Neural progenitor cell (in vitro differentiated cells): ENCODE results near the gene CCDC18. TPM values are rescaled to one million over a fixed set of nuclear protein-coding genes. Genes with fewer than 3 reads are reported as not detected.
"Not testable (repeated sequence)": the region's sequence is repeated elsewhere in the genome, so short reads cannot be mapped to it uniquely, and the experiment has no call there.

Source experiments
- DNase-seq: peaks from one replicate; pipeline ENCODE4 v3.0.0-alpha.2; 2016; ENCODE audit warnings: low spot score
- H2AFZ ChIP-seq: fragments of 200-600 bp; sonication (generic); replicated peaks from 2 replicates; pipeline ENCODE4 v1.6.1; 2016; ENCODE audit warnings: antibody characterized with exemption
- H3F3A ChIP-seq: fragments of 200-600 bp; sonication (generic); 2 replicates; pipeline ENCODE4 v1.6.1; 2016; ENCODE audit warnings: antibody characterized with exemption, low read depth
- H3K27ac ChIP-seq: fragments of 200-600 bp; sonication (generic); 2 replicates; pipeline ENCODE4 v1.5.1; 2016; ENCODE audit warnings: mild to moderate bottlenecking
- H3K27me3 ChIP-seq: fragments of 200-600 bp; sonication (generic); 2 replicates; pipeline ENCODE4 v1.6.1; 2016; ENCODE audit warnings: mild to moderate bottlenecking, moderate library complexity
- H3K36me3 ChIP-seq: fragments of 200-600 bp; sonication (generic); 2 replicates; pipeline ENCODE4 v1.5.1; 2016
- H3K4me1 ChIP-seq: fragments of 200-600 bp; sonication (generic); 2 replicates; pipeline ENCODE4 v1.6.1; 2016; ENCODE audit warnings: mixed run types
- H3K4me2 ChIP-seq: fragments of 200-600 bp; sonication (generic); 2 replicates; pipeline ENCODE4 v1.6.1; 2016
- H3K4me3 ChIP-seq: fragments of 200-600 bp; sonication (generic); 2 replicates; pipeline ENCODE4 v1.5.1; 2016
- H3K79me2 ChIP-seq: fragments of 200-600 bp; sonication (generic); 2 replicates; pipeline ENCODE4 v1.6.1; 2016; ENCODE audit warnings: low read depth
- H3K9ac ChIP-seq: fragments of 200-600 bp; sonication (generic); 2 replicates; pipeline ENCODE4 v1.6.1; 2016
- H3K9me3 ChIP-seq: fragments of 200-600 bp; sonication (generic); 2 replicates; pipeline ENCODE4 v1.5.1; 2016; ENCODE audit warnings: low read depth
- H4K20me1 ChIP-seq: fragments of 200-600 bp; sonication (generic); 2 replicates; pipeline ENCODE4 v1.6.1; 2016; ENCODE audit warnings: low read depth
- H3K27ac Mint-ChIP-seq: 3 replicates; pipeline ENCODE4 v1.8.0; 2021; ENCODE audit warnings: mixed read lengths
- H3K27me3 Mint-ChIP-seq: 2 replicates; pipeline ENCODE4 v1.8.0; 2022; ENCODE audit warnings: low read depth, mild to moderate bottlenecking, inconsistent platforms, moderate library complexity, mixed read lengths; ENCODE audit not compliant: insufficient read depth
- H3K36me3 Mint-ChIP-seq: 3 replicates; pipeline ENCODE4 v1.8.0; 2021; ENCODE audit warnings: mixed read lengths
- H3K4me1 Mint-ChIP-seq: 3 replicates; pipeline ENCODE4 v1.8.0; 2021; ENCODE audit warnings: mixed read lengths
- H3K4me3 Mint-ChIP-seq: 3 replicates; pipeline ENCODE4 v1.8.0; 2021; ENCODE audit warnings: mild to moderate bottlenecking, moderate library complexity, mixed read lengths
- H3K9me3 Mint-ChIP-seq: 3 replicates; pipeline ENCODE4 v1.8.0; 2020; ENCODE audit warnings: mixed read lengths
- CTCF ChIP-seq: fragments of 200-600 bp; sonication (generic); IDR thresholded peaks from 2 replicates; pipeline ENCODE4 v1.5.1; 2017; ENCODE audit warnings: antibody characterized with exemption, mild to moderate bottlenecking
- EZH2 ChIP-seq: fragments of 200-600 bp; sonication (generic); IDR thresholded peaks from 2 replicates; pipeline ENCODE4 v1.6.1; 2017; ENCODE audit warnings: antibody characterized with exemption, mild to moderate bottlenecking, moderate library complexity
- EZH2phosphoT487 ChIP-seq: fragments of 200-600 bp; sonication (generic); IDR thresholded peaks from 2 replicates; pipeline ENCODE4 v1.6.1; 2017; ENCODE audit warnings: antibody characterized with exemption
- total RNA-seq: library from RNA; depleted of rRNA; stranded (reverse); fragments of >200 nt; gene quantifications from 2 replicates; pipeline ENCODE4 v1.2.3, GENCODE V29; 2015; ENCODE audit warnings: low replicate concordance

The CCDC18 gene
- total RNA-seq, 1 donor from 2014 or later: 54.4 TPM

GRCh38 chr1:93164816-93165215, 15.7 kb upstream of the CCDC18 start:
- Mint-ChIP-seq H3K36me3 (peaks cover 41% of the 10 kb centered on the region), H3K9me3 (peaks cover 34% of the 10 kb centered on the region), H3K27me3 (no peaks in the 10 kb centered on the region), H3K4me1 (no peaks in the 10 kb centered on the region), H3K4me3 (no peak overlapping the region), H3K27ac (no peak overlapping the region)
- H2AFZ ChIP-seq: no peak overlapping the region
- no peaks in the 10 kb centered on the region for H4K20me1 ChIP-seq
- no peaks in the 10 kb centered on the region for H3F3A ChIP-seq
- TF ChIP-seq CTCF: no peak
- no peak for TF ChIP-seq EZH2
- TF ChIP-seq EZH2phosphoT487: no peak
- no peak overlapping the region for H3K9ac ChIP-seq
- H3K4me3 ChIP-seq: no peak overlapping the region
- no peak overlapping the region for H3K4me2 ChIP-seq
- H3K4me1 ChIP-seq: no peaks in the 10 kb centered on the region
- H3K36me3 ChIP-seq: peaks cover 5% of the 10 kb centered on the region
- H3K79me2 ChIP-seq: peaks cover 39% of the 10 kb centered on the region
- H3K9me3 ChIP-seq: no peaks in the 10 kb centered on the region
- no peak overlapping the region for H3K27ac ChIP-seq
- DNase-seq: no peak
- H3K27me3 ChIP-seq: no peaks in the 10 kb centered on the region

- not testable (repeated sequence) for H3K27ac ChIP-seq, H3K36me3 ChIP-seq, H4K20me1 ChIP-seq, H3K27ac Mint-ChIP-seq, H3K4me1 ChIP-seq, H3K9me3 ChIP-seq, H3K27me3 Mint-ChIP-seq, H3K9ac ChIP-seq, H3K4me3 ChIP-seq, DNase-seq, H2AFZ ChIP-seq, H3K27me3 ChIP-seq, H3K4me1 Mint-ChIP-seq, H3F3A ChIP-seq, H3K4me2 ChIP-seq, H3K4me3 Mint-ChIP-seq
- Mint-ChIP-seq H3K9me3 (peaks cover 35% of the 10 kb centered on the region), H3K36me3 (peaks cover 44% of the 10 kb centered on the region)
- H3K79me2 ChIP-seq: peaks cover 49% of the 10 kb centered on the region
Observed at GRCh38 chr1:93165895-93166294, 14.6 kb upstream of the CCDC18 start.

GRCh38 chr1:93167006-93167405, 13.5 kb upstream of the CCDC18 start:
- H3K4me3 ChIP-seq: no peak overlapping the region
- no peaks in the 10 kb centered on the region for H4K20me1 ChIP-seq
- no peak overlapping the region for H3K4me3 Mint-ChIP-seq
- H3K27me3 Mint-ChIP-seq: no peaks in the 10 kb centered on the region
- H3K4me2 ChIP-seq: no peak overlapping the region
- peaks cover 49% of the 10 kb centered on the region for H3K79me2 ChIP-seq
- H3K27me3 ChIP-seq: no peaks in the 10 kb centered on the region
- TF ChIP-seq EZH2phosphoT487: no peak
- no peak for TF ChIP-seq EZH2
- no peak for TF ChIP-seq CTCF
- no peak for DNase-seq
- peaks cover 39% of the 10 kb centered on the region for H3K9me3 Mint-ChIP-seq
- no peak overlapping the region for H3K9ac ChIP-seq
- no peak overlapping the region for H2AFZ ChIP-seq
- no peak overlapping the region for H3K27ac ChIP-seq
- H3F3A ChIP-seq: no peaks in the 10 kb centered on the region
- peaks cover 48% of the 10 kb centered on the region for H3K36me3 Mint-ChIP-seq
- H3K27ac Mint-ChIP-seq: no peak overlapping the region
- no peaks in the 10 kb centered on the region for H3K4me1 ChIP-seq
- H3K36me3 ChIP-seq: peaks cover 5% of the 10 kb centered on the region
- H3K9me3 ChIP-seq: no peaks in the 10 kb centered on the region
- peaks cover 4% of the 10 kb centered on the region for H3K4me1 Mint-ChIP-seq

- not testable (repeated sequence) for DNase-seq, H3F3A ChIP-seq, H3K4me2 ChIP-seq, H3K27ac ChIP-seq, H3K27ac Mint-ChIP-seq, H2AFZ ChIP-seq, H3K9me3 ChIP-seq, H3K9ac ChIP-seq, H3K4me3 ChIP-seq, H3K27me3 Mint-ChIP-seq, H3K27me3 ChIP-seq, H3K36me3 ChIP-seq, H4K20me1 ChIP-seq, H3K4me1 Mint-ChIP-seq, H3K4me3 Mint-ChIP-seq, H3K4me1 ChIP-seq
- peaks cover 39% of the 10 kb centered on the region for H3K9me3 Mint-ChIP-seq
- peaks cover 51% of the 10 kb centered on the region for H3K36me3 Mint-ChIP-seq
- H3K79me2 ChIP-seq: peaks cover 80% of the 10 kb centered on the region
Observed at GRCh38 chr1:93170141-93170678, 10.3 kb upstream of the CCDC18 start.
